Measurements from ENCODE around the gene MCF2L2. TPM values are rescaled to one million over a fixed set of nuclear protein-coding genes. Genes with fewer than 3 reads are reported as not detected.

Gene MCF2L2
- total RNA-seq, 2 donors from 2014 or later = 0.25 to 1.4 TPM

DNA sequence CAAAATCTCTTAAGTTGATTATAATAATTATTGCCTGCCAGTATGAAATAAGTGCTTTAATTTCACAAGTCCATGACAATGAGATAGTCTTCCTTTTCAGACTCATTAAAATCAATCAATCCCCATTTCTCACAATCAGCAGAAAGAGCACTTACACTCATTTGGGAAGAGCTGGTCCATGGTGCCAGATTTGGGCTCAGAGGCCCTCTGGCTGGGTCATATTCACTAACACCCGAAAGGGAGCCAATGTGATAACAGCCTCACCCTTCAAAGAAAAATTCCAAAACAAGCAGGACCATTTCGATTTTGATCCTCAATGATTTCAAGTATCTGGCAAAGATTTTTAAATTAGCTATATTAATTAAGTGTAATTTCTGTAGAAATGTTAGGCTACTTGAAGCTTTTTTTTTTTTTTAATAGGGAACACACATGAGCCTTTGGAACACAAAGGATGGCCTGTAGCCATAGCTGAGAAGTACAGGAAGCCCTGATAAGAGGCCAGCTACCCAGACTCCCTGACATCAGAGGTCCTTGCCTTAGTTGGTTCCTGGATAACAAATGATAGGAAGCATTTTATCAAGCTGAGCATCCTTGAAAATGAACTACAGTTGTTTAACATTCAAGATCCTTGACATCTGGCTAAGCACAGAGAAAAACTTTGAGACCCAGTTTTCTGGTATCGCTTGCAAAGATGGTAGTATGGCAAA lies 17.1 kb downstream of the MCF2L2 start:
- intact Hi-C loops (cut with DNase I) = no loop called here
- TF ChIP-seq, protein P1, sequence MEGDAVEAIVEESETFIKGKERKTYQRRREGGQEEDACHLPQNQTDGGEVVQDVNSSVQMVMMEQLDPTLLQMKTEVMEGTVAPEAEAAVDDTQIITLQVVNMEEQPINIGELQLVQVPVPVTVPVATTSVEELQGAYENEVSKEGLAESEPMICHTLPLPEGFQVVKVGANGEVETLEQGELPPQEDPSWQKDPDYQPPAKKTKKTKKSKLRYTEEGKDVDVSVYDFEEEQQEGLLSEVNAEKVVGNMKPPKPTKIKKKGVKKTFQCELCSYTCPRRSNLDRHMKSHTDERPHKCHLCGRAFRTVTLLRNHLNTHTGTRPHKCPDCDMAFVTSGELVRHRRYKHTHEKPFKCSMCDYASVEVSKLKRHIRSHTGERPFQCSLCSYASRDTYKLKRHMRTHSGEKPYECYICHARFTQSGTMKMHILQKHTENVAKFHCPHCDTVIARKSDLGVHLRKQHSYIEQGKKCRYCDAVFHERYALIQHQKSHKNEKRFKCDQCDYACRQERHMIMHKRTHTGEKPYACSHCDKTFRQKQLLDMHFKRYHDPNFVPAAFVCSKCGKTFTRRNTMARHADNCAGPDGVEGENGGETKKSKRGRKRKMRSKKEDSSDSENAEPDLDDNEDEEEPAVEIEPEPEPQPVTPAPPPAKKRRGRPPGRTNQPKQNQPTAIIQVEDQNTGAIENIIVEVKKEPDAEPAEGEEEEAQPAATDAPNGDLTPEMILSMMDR (IDR thresholded peaks at IDR 0.05) = no peak
- no peaks in the 10 kb centered on the region for H3K36me3 ChIP-seq
- DNase-seq = no peak
- no peak overlapping the region for H3K9ac ChIP-seq (ENCODE audit: low read depth in 2 of 2, low read length in 2 of 2)
- H3K4me1 ChIP-seq = no peaks in the 10 kb centered on the region
- no peak overlapping the region for H3K27ac ChIP-seq
- H3K27me3 ChIP-seq = no peaks in the 10 kb centered on the region
- H3K9me3 ChIP-seq = no peaks in the 10 kb centered on the region
- no peak overlapping the region for H3K4me3 ChIP-seq

DNA sequence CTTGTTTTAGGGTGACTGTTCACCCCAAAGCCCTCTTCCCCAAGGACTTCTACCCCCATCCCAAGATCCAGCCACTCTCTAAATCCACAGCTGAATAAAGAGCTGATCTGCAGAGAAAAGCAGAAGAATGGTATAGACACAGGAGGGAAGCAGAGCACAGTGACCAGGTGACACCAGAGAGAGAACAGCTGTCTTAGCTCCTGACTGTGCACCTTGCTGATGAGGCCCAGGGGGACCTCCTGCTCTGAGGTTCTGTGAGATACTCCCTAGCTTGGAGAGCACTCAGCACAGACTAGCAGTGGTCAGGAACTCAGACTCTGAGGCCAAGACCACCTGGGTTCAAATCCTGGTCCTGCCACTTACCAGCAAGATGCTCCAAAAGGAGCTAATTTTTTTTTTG lies 17.7 kb downstream of the MCF2L2 start:
- Histone ChIP-seq H3K9me3 (no peaks in the 10 kb centered on the region), H3K27me3 (no peaks in the 10 kb centered on the region), H3K9ac (ENCODE audit: low read depth in 2 of 2, low read length in 2 of 2) (no peak overlapping the region), H3K27ac (no peak overlapping the region), H3K4me1 (no peaks in the 10 kb centered on the region), H3K36me3 (no peaks in the 10 kb centered on the region), H3K4me3 (no peak overlapping the region)
- no peak for DNase-seq
- intact Hi-C loops (cut with DNase I) = no loop called here
- TF ChIP-seq, protein P1 (IDR thresholded peaks at IDR 0.05) = no peak

DNA sequence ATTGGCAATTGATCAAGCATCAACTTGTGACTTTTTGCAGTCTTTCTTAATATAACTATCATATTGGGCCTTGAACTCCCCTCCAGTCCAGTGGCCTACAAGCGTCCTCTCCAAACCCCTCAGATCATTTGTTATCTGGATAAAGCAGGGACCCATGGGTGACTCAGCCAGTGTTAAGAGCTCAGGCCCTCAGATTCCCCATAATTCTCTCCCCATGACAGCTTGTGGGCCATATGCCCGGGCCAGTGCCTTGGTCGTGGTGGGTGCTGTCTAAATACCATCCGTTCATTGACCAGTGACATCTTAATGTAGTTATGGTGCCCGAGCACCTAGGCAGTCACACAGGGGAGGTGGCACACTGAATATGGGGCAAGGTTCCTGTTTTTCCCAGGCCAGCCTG lies 18.1 kb downstream of the MCF2L2 start:
- TF ChIP-seq, protein P1 (IDR thresholded peaks at IDR 0.05) = no peak
- intact Hi-C loops (cut with DNase I) = no loop called here
- Histone ChIP-seq H3K4me1 (no peaks in the 10 kb centered on the region), H3K27ac (no peak overlapping the region), H3K27me3 (no peaks in the 10 kb centered on the region), H3K9me3 (no peaks in the 10 kb centered on the region), H3K36me3 (no peaks in the 10 kb centered on the region), H3K4me3 (no peak overlapping the region), H3K9ac (ENCODE audit: low read depth in 2 of 2, low read length in 2 of 2) (no peak overlapping the region)
- DNase-seq = no peak

DNA sequence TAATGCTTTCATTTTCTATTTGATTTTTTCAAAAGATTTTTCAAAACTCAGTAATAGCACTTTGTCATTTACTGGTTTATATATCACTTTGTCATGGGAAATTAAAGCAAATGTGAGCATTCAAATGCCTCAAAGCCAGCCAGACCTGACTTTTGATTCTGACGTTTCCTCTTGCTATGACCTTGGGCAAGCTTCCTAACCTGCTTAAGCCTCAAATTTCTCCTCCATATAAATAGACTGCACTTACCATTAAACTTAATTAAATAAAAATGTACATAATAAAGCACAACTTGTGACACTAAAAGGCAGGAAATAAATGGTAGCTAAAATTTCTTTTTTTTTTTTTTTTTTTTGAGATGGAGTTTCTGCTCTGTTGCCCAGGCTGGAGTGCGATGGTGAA lies 19.2 kb downstream of the MCF2L2 start:
- TF ChIP-seq, protein P1 (IDR thresholded peaks at IDR 0.05) = no peak
- no peak for DNase-seq

DNA sequence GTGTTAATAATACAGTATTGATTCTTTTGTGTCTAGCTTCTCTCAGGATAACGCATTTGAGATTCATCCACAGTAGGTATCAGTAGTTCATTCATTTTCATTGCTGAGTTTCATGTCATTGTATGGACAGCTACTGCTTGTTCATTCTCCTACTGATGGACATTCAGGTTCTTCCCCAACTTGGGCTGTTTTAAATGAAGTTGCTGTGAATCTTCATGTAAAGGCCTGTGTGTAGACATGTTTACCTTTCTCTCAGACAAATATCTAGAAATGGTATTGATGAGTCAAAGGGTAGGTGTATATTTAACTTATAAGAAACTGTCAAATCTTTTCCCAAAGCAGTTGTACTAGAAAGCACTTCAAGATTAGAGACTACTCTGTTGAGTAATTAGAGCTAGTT lies 26.7 kb downstream of the MCF2L2 start:
- Histone ChIP-seq H3K36me3 (no peaks in the 10 kb centered on the region), H3K9ac (ENCODE audit: low read depth in 2 of 2, low read length in 2 of 2) (no peak overlapping the region), H3K4me3 (no peak overlapping the region), H3K27ac (no peak overlapping the region), H3K27me3 (no peaks in the 10 kb centered on the region), H3K4me1 (no peaks in the 10 kb centered on the region), H3K9me3 (no peaks in the 10 kb centered on the region)
- intact Hi-C loops (cut with DNase I) = no loop called here
- no peak for DNase-seq
- TF ChIP-seq, protein P1 (IDR thresholded peaks at IDR 0.05) = no peak

More for the DNA sequence above, 19.2 kb downstream of the MCF2L2 start:
- Histone ChIP-seq H3K36me3 (no peaks in the 10 kb centered on the region), H3K9ac (ENCODE audit: low read depth in 2 of 2, low read length in 2 of 2) (no peak overlapping the region), H3K27me3 (no peaks in the 10 kb centered on the region), H3K4me1 (no peaks in the 10 kb centered on the region), H3K9me3 (no peaks in the 10 kb centered on the region), H3K4me3 (no peak overlapping the region), H3K27ac (no peak overlapping the region)
- intact Hi-C loops (cut with DNase I) = no loop called here
